OCI-LY7 (cell line): ENCODE results near the gene TMEM258. TPM values are rescaled to one million over a fixed set of nuclear protein-coding genes. Genes with fewer than 3 reads are reported as not detected.

Source experiments
- BruUV-seq: library from RNA; stranded (reverse); fragments of 400-500 nt; replicated peaks from 2 replicates; lab custom pipeline; 2021; lab: Mats Ljungman, UMichigan
- CTCF ChIA-PET: fragments of 300-600 bp; sonication (Branson Sonifier 250); formaldehyde crosslinking; loops from one replicate; lab custom pipeline; 2022; ENCODE audit warnings: antibody characterized with exemption; ENCODE audit not compliant: unreplicated experiment; lab: Charles Lee
- POLR2A ChIA-PET: fragments of 300-600 bp; sonication (Branson Sonifier 250); formaldehyde crosslinking; loops from one replicate; lab custom pipeline; 2022; ENCODE audit warnings: antibody characterized with exemption; lab: Charles Lee
- DNase-seq: peaks from one replicate; pipeline ENCODE4 v3.0.0-alpha.2; 2015; ENCODE audit warnings: low spot score
- H2AFZ ChIP-seq: fragments of 200-600 bp; sonication (generic), shearing (Covaris generic); 2 replicates; pipeline ENCODE4 v1.6.1; 2014; ENCODE audit warnings: mild to moderate bottlenecking, antibody characterized with exemption, low read length, moderate library complexity
- H3K27ac ChIP-seq: fragments of 200-600 bp; sonication (generic); 2 replicates; pipeline ENCODE4 v1.5.1; 2014; ENCODE audit warnings: mixed run types, low read depth, mild to moderate bottlenecking, moderate library complexity, low read length, inconsistent platforms; ENCODE audit not compliant: poor library complexity, severe bottlenecking
- H3K36me3 ChIP-seq: fragments of 200-600 bp; sonication (generic); 2 replicates; pipeline ENCODE4 v1.6.1; 2014; ENCODE audit warnings: mild to moderate bottlenecking, antibody characterized with exemption, low read length, moderate library complexity, mixed read lengths; ENCODE audit not compliant: insufficient read depth
- H3K4me1 ChIP-seq: fragments of 200-600 bp; sonication (generic); 2 replicates; pipeline ENCODE4 v1.5.1; 2014; ENCODE audit warnings: mild to moderate bottlenecking, low read length; ENCODE audit not compliant: insufficient read depth, poor library complexity, severe bottlenecking
- H3K4me2 ChIP-seq: fragments of 200-600 bp; sonication (generic); 2 replicates; pipeline ENCODE4 v1.6.1; 2014; ENCODE audit warnings: mild to moderate bottlenecking, low read length
- H3K4me3 ChIP-seq: fragments of 200-600 bp; sonication (generic); 2 replicates; pipeline ENCODE4 v1.5.1; 2014; ENCODE audit warnings: mild to moderate bottlenecking, low read depth, low read length; ENCODE audit not compliant: poor library complexity, severe bottlenecking
- H3K79me2 ChIP-seq: fragments of 200-600 bp; sonication (generic); 2 replicates; pipeline ENCODE4 v1.6.1; 2016; ENCODE audit warnings: low read depth, mild to moderate bottlenecking, low read length, moderate library complexity, mixed read lengths; ENCODE audit not compliant: insufficient read depth
- H3K9me2 ChIP-seq: fragments of 200-600 bp; sonication (generic); 2 replicates; pipeline ENCODE4 v1.6.1; 2016; ENCODE audit warnings: mild to moderate bottlenecking, low read length, mixed read lengths; ENCODE audit not compliant: insufficient read depth
- H3K9me3 ChIP-seq: fragments of 200-600 bp; sonication (generic); 2 replicates; pipeline ENCODE4 v1.6.1; 2014; ENCODE audit warnings: mild to moderate bottlenecking, mixed run types, low read length, mixed read lengths
- H4K20me1 ChIP-seq: fragments of 200-600 bp; sonication (generic); 2 replicates; pipeline ENCODE4 v1.6.1; 2014; ENCODE audit warnings: mild to moderate bottlenecking, antibody characterized with exemption, low read length, moderate library complexity, mixed read lengths; ENCODE audit not compliant: insufficient read depth
- EZH2phosphoT487 ChIP-seq: fragments of 200-600 bp; sonication (generic); IDR thresholded peaks from 2 replicates; pipeline ENCODE4 v1.6.1; 2018; ENCODE audit warnings: low read depth, borderline replicate concordance, mild to moderate bottlenecking, mixed run types, antibody characterized with exemption, low read length, moderate library complexity, mixed read lengths
- intact Hi-C: fragments of 100-400 bp; cut with micrococcal nuclease; formaldehyde crosslinking; loops from one replicate; pipeline ENCODE4 v1.10.0; 2022; ENCODE audit not compliant: unreplicated experiment
- total RNA-seq, 2 experiments: library from RNA; depleted of rRNA in 1 of 2; stranded (reverse); fragments of >200 nt in 1 of 2; shearing (Covaris generic) in 1 of 2; gene quantifications; 2 replicates each; pipeline ENCODE4 v1.2.3, GENCODE V29; 2014 to 2022
- TF ChIP-seq, protein P1 (sequence below): fragments of 200-600 bp; sonication (generic); conservative IDR thresholded peaks from 2 replicates; pipeline ENCODE4 v1.5.1; 2014; ENCODE audit warnings: mild to moderate bottlenecking, antibody characterized with exemption, low read length, moderate library complexity, mixed read lengths

The TMEM258 gene
- total RNA-seq, 2 experiments from 2014 or later: 174 TPM

DNA sequence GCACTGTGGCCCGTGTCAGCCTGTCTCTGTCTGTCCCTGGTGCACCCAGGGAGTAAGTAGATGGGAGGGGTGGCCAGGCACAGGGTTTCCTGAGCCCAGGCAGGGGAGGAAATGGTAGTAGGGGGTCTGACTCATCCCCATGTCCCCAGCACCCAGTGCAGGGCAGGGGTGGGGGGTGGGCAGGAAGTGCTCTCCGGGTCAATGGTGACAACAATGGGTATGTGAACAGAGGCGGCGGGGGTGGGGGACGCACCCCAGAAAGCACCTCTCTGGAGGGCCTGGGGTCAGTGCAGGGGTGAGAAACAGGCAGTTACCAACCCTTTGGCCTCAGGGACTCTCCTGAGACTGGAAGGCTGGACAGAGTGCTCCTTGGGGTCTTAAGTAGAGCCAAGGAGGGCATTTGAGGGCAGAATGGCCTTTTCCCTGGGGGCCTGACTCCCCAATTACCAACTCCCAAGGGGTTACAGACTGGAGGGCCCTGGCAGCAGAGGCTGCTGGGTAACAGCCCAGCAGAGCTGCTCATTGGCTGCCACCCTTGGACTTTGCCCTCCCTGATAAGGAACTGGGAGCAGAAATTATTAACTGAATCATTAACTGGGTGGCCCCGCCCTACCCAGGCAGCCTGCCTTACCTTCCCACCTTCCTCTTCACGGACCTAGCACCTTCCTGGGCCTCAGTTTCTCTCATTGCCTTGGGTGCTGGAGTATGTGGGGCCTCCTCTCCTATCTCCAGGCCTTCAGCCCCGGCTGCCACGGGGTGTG, 35.8 kb downstream of the TMEM258 start:
- no peak overlapping the region for H3K4me3 ChIP-seq
- H3K9me3 ChIP-seq: no peaks in the 10 kb centered on the region
- H3K36me3 ChIP-seq: no peaks in the 10 kb centered on the region
- TF ChIP-seq, protein P1, sequence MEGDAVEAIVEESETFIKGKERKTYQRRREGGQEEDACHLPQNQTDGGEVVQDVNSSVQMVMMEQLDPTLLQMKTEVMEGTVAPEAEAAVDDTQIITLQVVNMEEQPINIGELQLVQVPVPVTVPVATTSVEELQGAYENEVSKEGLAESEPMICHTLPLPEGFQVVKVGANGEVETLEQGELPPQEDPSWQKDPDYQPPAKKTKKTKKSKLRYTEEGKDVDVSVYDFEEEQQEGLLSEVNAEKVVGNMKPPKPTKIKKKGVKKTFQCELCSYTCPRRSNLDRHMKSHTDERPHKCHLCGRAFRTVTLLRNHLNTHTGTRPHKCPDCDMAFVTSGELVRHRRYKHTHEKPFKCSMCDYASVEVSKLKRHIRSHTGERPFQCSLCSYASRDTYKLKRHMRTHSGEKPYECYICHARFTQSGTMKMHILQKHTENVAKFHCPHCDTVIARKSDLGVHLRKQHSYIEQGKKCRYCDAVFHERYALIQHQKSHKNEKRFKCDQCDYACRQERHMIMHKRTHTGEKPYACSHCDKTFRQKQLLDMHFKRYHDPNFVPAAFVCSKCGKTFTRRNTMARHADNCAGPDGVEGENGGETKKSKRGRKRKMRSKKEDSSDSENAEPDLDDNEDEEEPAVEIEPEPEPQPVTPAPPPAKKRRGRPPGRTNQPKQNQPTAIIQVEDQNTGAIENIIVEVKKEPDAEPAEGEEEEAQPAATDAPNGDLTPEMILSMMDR: no peak
- TF ChIP-seq EZH2phosphoT487: no peak
- H4K20me1 ChIP-seq: no peaks in the 10 kb centered on the region
- H3K4me1 ChIP-seq: peaks cover 10% of the 10 kb centered on the region
- H2AFZ ChIP-seq: 0 out of 2 replicates have a peak overlapping the region, but pooled peaks have one; percentile 4
- ChIA-PET CTCF (no interaction called here), POLR2A (no interaction called here)
- H3K27ac ChIP-seq: no peak overlapping the region
- DNase-seq: no peak
- BruUV-seq: no TSS peak
- H3K9me2 ChIP-seq: no peaks in the 10 kb centered on the region
- intact Hi-C loops: no loop called here
- H3K79me2 ChIP-seq: no peaks in the 10 kb centered on the region
- H3K4me2 ChIP-seq: 0 out of 2 replicates have a peak overlapping the region, but pooled peaks have one; percentile 10

DNA sequence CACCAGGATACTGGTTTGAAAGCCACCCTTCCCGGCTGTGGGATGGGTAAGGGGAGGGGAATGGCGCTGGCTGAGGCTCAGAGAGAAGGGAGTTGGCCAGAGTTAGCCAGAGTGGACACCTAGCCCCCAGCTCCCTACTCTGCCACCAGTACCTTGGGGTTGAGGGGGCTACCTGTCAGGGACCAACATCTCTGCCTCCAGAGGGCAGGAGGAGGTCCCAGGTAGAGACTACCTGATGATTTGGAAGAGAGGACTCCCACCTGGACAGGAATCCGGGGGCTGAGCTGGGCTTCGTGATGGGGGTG, 36.3 kb downstream of the TMEM258 start:
- Histone ChIP-seq H3K79me2 (no peaks in the 10 kb centered on the region), H2AFZ (no peak overlapping the region), H4K20me1 (no peaks in the 10 kb centered on the region), H3K4me3 (no peak overlapping the region), H3K4me2 (no peak overlapping the region), H3K9me3 (no peaks in the 10 kb centered on the region), H3K4me1 (peaks cover 10% of the 10 kb centered on the region), H3K36me3 (no peaks in the 10 kb centered on the region), H3K9me2 (no peaks in the 10 kb centered on the region), H3K27ac (no peak overlapping the region)
- ChIA-PET CTCF (no interaction called here), POLR2A (no interaction called here)
- no TSS peak for BruUV-seq
- DNase-seq: no peak
- no peak for TF ChIP-seq EZH2phosphoT487
- TF ChIP-seq, protein P1: no peak
- intact Hi-C loops: no loop called here
